Pancreas (tissue), 10 donors: ENCODE data around the gene TFR2. TPM values are rescaled to one million over a fixed set of nuclear protein-coding genes. Genes with fewer than 3 reads are reported as not detected.

Experiments used
- ATAC-seq, 4 donors: fragments of 200-7000 bp; cut with Tn5 transposase; one replicate each; pipeline versions ENCODE4 v1.8.0 to v1.9.1; 2020; ENCODE audit warnings: mild to moderate bottlenecking in 4 of 4, moderate library complexity in 4 of 4
- DNase-seq, 6 donors: peaks; one replicate each; pipeline ENCODE4 v3.0.0-alpha.2; 2020
- FAIRE-seq: peaks from 2 replicates; lab custom pipeline; 2012; peaks lifted over from hg19 to GRCh38; lab: Jason Lieb, UNC
- H3K27ac ChIP-seq, 4 donors: fragments of 200-600 bp; sonication (generic); 1 replicate in 3 of 4; 2 replicates in 1 of 4; pipeline versions ENCODE4 v1.5.0 to v1.8.0; 2020
- H3K27me3 ChIP-seq, 4 donors: fragments of 200-600 bp; one replicate each; pipeline ENCODE4 v1.8.0; 2021
- H3K36me3 ChIP-seq, 3 donors: fragments of 200-600 bp; sonication (generic) in 1 of 3; one replicate each; pipeline versions ENCODE4 v1.5.0 to v1.8.0; 2020 to 2021
- H3K4me1 ChIP-seq, 3 donors: fragments of 200-600 bp; one replicate each; pipeline ENCODE4 v1.8.0; 2021
- H3K4me3 ChIP-seq, 4 donors: fragments of 200-600 bp; sonication (generic) in 2 of 4; one replicate each; pipeline versions ENCODE4 v1.5.0 to v1.8.0; 2020 to 2021
- H3K9me3 ChIP-seq, 4 donors: fragments of 200-600 bp; one replicate each; pipeline ENCODE4 v1.8.0; 2021
- CTCF ChIP-seq, 4 donors: fragments of 200-600 bp; sonication (generic) in 3 of 4; IDR thresholded peaks; one replicate each; pipeline versions ENCODE4 v1.5.0 to v1.8.0; 2021; ENCODE audit warnings: antibody characterized with exemption in 4 of 4
- WGBS, 2 donors: extraction: QIAGEN DNeasy Blood & Tissue Kit; methylation state at CpG; one replicate each; pipeline ENCODE4 v1.1.7; 2013; 5-methylcytosine and 5-hydroxymethylcytosine counted together
- intact Hi-C, 3 donors: fragments of 100-400 bp; cut with DNase I; formaldehyde crosslinking; loops; one replicate each; pipeline versions ENCODE4 v1.11.1 to v1.14.2; 2022
- polyA plus RNA-seq, 2 donors: library from polyadenylated mRNA; stranded (reverse); fragments of 200-250 nt; gene quantifications; one replicate each; pipeline ENCODE4 v1.2.3, GENCODE V29; 2013
- total RNA-seq, 6 donors: library from RNA; stranded (reverse); fragmentation: NEBNext Ultra II Directional in 4 of 6; extraction: Animal tissue kit (Norgen Biotek cat#: 25700) in 4 of 6; gene quantifications; one replicate each; pipeline versions ENCODE4 v1.2.1 to v1.2.4, GENCODE V29; 2021 to 2023
- donor health status: healthy with polysubstance abuse.
- donor health status: DM: no; HTN: no; CAD: no; lungs with moderate emphysema.
- donor health status: DM: no; HTN: no; CAD: no.
- donor health status: control.
- donor health status: control.
- donor health status: Bipolar disorder and iron deficiency.
- donor health status: DM: yes; HTN: yes; CAD: no.
- donor health status: DM: no; HTN: no; CAD: no.
- donor health status: DM: no; HTN: no; CAD: no.
- donor health status: DM: yes; HTN: yes; CAD: no.

Gene TFR2
- total and polyA plus RNA-seq, 8 donors: 0.28 to 1.2 (median 1.0) TPM

GRCh38 chr7:100570954-100571828, 70.2 kb downstream of the TFR2 start:
- 79 to 80% methylated on average over 24 to 26 of the region's 26 CpGs for WGBS, 2 donors
- DNase-seq (peak in 1 of 6 donors; percentile 73), ATAC-seq (no peak), FAIRE-seq (no peak)
- H3K36me3 ChIP-seq: peaks cover 0 to 19% (median 7%) of the 10 kb centered on the region in 3 donors
- H3K9me3 ChIP-seq: no peaks in the 10 kb centered on the region
- no peaks in the 10 kb centered on the region for H3K27me3 ChIP-seq
- no peak for TF ChIP-seq CTCF (IDR thresholded peaks at IDR 0.05)
- peaks cover 22 to 27% (median 22%) of the 10 kb centered on the region in 3 donors for H3K4me1 ChIP-seq
- intact Hi-C loops: no loop called here
- H3K4me3 ChIP-seq: no peak overlapping the region
- no peak overlapping the region for H3K27ac ChIP-seq

Other genes with a start within 250 kb of the TFR2 start
- 1 to 10 TPM; 1.6 to 3.0 (median 2.0) TPM for gene ZCWPW1, start 212.8 kb downstream of the TFR2 start, total RNA-seq
- 10 to 100 TPM in 1 of 2 donors, 1 to 10 TPM in 1; 8.0 to 18.9 TPM for gene ZCWPW1, start 212.8 kb downstream of the TFR2 start, polyA plus RNA-seq
- gene MEPCE, start 211.7 kb downstream of the TFR2 start, total RNA-seq: 10 to 100 TPM; 11.1 to 17.5 (median 15.2) TPM
- gene MEPCE, start 211.7 kb downstream of the TFR2 start, polyA plus RNA-seq: 10 to 100 TPM; 18.0 to 20.7 TPM
- 10 to 100 TPM; 10.8 to 18.9 (median 14.5) TPM for gene PPP1R35, start 205.1 kb downstream of the TFR2 start, total RNA-seq
- 10 to 100 TPM; 60.4 to 65.8 TPM for gene PPP1R35, start 205.1 kb downstream of the TFR2 start, polyA plus RNA-seq
- gene SPACDR, start 177.3 kb downstream of the TFR2 start, total RNA-seq: under 1 TPM in 2 of 6 donors, not detected in 4; 0.24 to 0.28 TPM
- gene SPACDR, start 177.3 kb downstream of the TFR2 start, polyA plus RNA-seq: under 1 TPM; 0.34 to 0.68 TPM
- 10 to 100 TPM; 17.4 to 36.8 (median 19.8) TPM for gene TSC22D4, start 162.3 kb downstream of the TFR2 start, total RNA-seq
- 10 to 100 TPM; 37.1 to 44.6 TPM for gene TSC22D4, start 162.3 kb downstream of the TFR2 start, polyA plus RNA-seq
- 1 to 10 TPM in 1 of 6 donors, under 1 TPM in 5; 0.25 to 1.1 (median 0.81) TPM for gene NYAP1, start 157.6 kb downstream of the TFR2 start, total RNA-seq
- 1 to 10 TPM; 3.7 to 4.8 TPM for gene NYAP1, start 157.6 kb downstream of the TFR2 start, polyA plus RNA-seq
- gene AGFG2, start 102.3 kb downstream of the TFR2 start, total RNA-seq: 10 to 100 TPM; 13.6 to 33.1 (median 21.4) TPM
- gene AGFG2, start 102.3 kb downstream of the TFR2 start, polyA plus RNA-seq: 10 to 100 TPM; 24.5 to 41.0 TPM
- 1 to 10 TPM in 3 of 6 donors, under 1 TPM in 3; 0.39 to 7.5 (median 1.0) TPM for gene SAP25, start 67.7 kb downstream of the TFR2 start, total RNA-seq
- gene SAP25, start 67.7 kb downstream of the TFR2 start, polyA plus RNA-seq: 10 to 100 TPM; 14.7 to 17.8 TPM
- gene LRCH4, start 55.4 kb downstream of the TFR2 start, total RNA-seq: 10 to 100 TPM; 16.4 to 40.7 (median 23.3) TPM
- 100 to 1,000 TPM in 1 of 2 donors, 10 to 100 TPM in 1; 78.5 to 106 TPM for gene LRCH4, start 55.4 kb downstream of the TFR2 start, polyA plus RNA-seq
- gene FBXO24, start 55.2 kb downstream of the TFR2 start, total RNA-seq: under 1 TPM; 0.31 to 0.88 (median 0.63) TPM
- 1 to 10 TPM; 1.9 to 2.0 TPM for gene FBXO24, start 55.2 kb downstream of the TFR2 start, polyA plus RNA-seq
- gene PCOLCE, start 39.2 kb downstream of the TFR2 start, total RNA-seq: 10 to 100 TPM in 3 of 6 donors, 1 to 10 TPM in 3; 5.7 to 49.7 (median 15.6) TPM
- gene PCOLCE, start 39.2 kb downstream of the TFR2 start, polyA plus RNA-seq: 10 to 100 TPM; 31.7 to 39.0 TPM
- 10 to 100 TPM in 3 of 6 donors, 1 to 10 TPM in 3; 6.8 to 10.7 (median 9.0) TPM for gene MOSPD3, start 29.0 kb downstream of the TFR2 start, total RNA-seq
- 10 to 100 TPM; 14.8 to 19.7 TPM for gene MOSPD3, start 29.0 kb downstream of the TFR2 start, polyA plus RNA-seq
- under 1 TPM; 0.23 to 0.98 (median 0.57) TPM for gene ACTL6B, start 14.9 kb upstream of the TFR2 start, total RNA-seq
- 1 to 10 TPM; 1.7 to 7.7 TPM for gene ACTL6B, start 14.9 kb upstream of the TFR2 start, polyA plus RNA-seq
- 100 to 1,000 TPM in 5 of 6 donors, 10 to 100 TPM in 1; 84.7 to 118 (median 104) TPM for gene GNB2, start 32.2 kb upstream of the TFR2 start, total RNA-seq
- 100 to 1,000 TPM in 1 of 2 donors, 10 to 100 TPM in 1; 82.2 to 151 TPM for gene GNB2, start 32.2 kb upstream of the TFR2 start, polyA plus RNA-seq
- gene GIGYF1, start 52.7 kb upstream of the TFR2 start, total RNA-seq: 10 to 100 TPM; 19.2 to 33.9 (median 26.9) TPM
- gene GIGYF1, start 52.7 kb upstream of the TFR2 start, polyA plus RNA-seq: 10 to 100 TPM; 48.8 to 76.2 TPM
- gene POP7, start 64.6 kb upstream of the TFR2 start, total RNA-seq: 10 to 100 TPM; 10.5 to 19.2 (median 13.8) TPM
- gene POP7, start 64.6 kb upstream of the TFR2 start, polyA plus RNA-seq: 10 to 100 TPM; 20.5 to 26.1 TPM
- gene EPO, start 78.9 kb upstream of the TFR2 start, total RNA-seq: 1 to 10 TPM; 1.6 to 5.5 (median 3.9) TPM
- gene EPO, start 78.9 kb upstream of the TFR2 start, polyA plus RNA-seq: 1 to 10 TPM; 1.8 to 5.9 TPM
- gene ZAN, start 92.0 kb upstream of the TFR2 start, total RNA-seq: under 1 TPM in 3 of 6 donors, not detected in 3; 0.03 to 0.05 (median 0.03) TPM
- gene ZAN, start 92.0 kb upstream of the TFR2 start, polyA plus RNA-seq: under 1 TPM; 0.02 to 0.04 TPM
- 10 to 100 TPM; 21.8 to 32.9 (median 27.5) TPM for gene EPHB4, start 186.0 kb upstream of the TFR2 start, total RNA-seq
- gene EPHB4, start 186.0 kb upstream of the TFR2 start, polyA plus RNA-seq: 10 to 100 TPM; 15.8 to 20.5 TPM
- gene SLC12A9, start 211.2 kb upstream of the TFR2 start, total RNA-seq: 10 to 100 TPM; 11.9 to 20.8 (median 13.9) TPM
- 10 to 100 TPM; 34.4 to 34.6 TPM for gene SLC12A9, start 211.2 kb upstream of the TFR2 start, polyA plus RNA-seq
- 10 to 100 TPM; 24.1 to 36.6 (median 33.1) TPM for gene TRIP6, start 225.8 kb upstream of the TFR2 start, total RNA-seq
- 10 to 100 TPM; 41.7 to 57.6 TPM for gene TRIP6, start 225.8 kb upstream of the TFR2 start, polyA plus RNA-seq
- gene SRRT, start 233.6 kb upstream of the TFR2 start, total RNA-seq: 10 to 100 TPM; 39.2 to 83.5 (median 50.0) TPM
- gene SRRT, start 233.6 kb upstream of the TFR2 start, polyA plus RNA-seq: 100 to 1,000 TPM; 139 to 179 TPM
- gene UFSP1, start 248.2 kb upstream of the TFR2 start, total RNA-seq: 1 to 10 TPM in 5 of 6 donors, under 1 TPM in 1; 0.83 to 3.2 (median 2.1) TPM
- gene UFSP1, start 248.2 kb upstream of the TFR2 start, polyA plus RNA-seq: 1 to 10 TPM; 5.2 to 6.3 TPM